GM18951 (cell line): ENCODE results near the gene PNMT.

Experiments used
- POLR2A ChIP-seq: IDR thresholded peaks from 4 replicates; pipeline ENCODE4 v1.6.1; 2011; ENCODE audit warnings: mild to moderate bottlenecking; ENCODE audit not compliant: insufficient read length, insufficient read depth; ENCODE audit errors: extremely low read depth
- in situ Hi-C: fragments of 300-500 bp; cut with MboI; formaldehyde crosslinking; loops from one replicate; pipeline ENCODE4 v1.12.0; 2022; ENCODE audit warnings: low sequenced_read_pairs, mixed read lengths, inconsistent platforms; ENCODE audit not compliant: unreplicated experiment

The PNMT gene

DNA sequence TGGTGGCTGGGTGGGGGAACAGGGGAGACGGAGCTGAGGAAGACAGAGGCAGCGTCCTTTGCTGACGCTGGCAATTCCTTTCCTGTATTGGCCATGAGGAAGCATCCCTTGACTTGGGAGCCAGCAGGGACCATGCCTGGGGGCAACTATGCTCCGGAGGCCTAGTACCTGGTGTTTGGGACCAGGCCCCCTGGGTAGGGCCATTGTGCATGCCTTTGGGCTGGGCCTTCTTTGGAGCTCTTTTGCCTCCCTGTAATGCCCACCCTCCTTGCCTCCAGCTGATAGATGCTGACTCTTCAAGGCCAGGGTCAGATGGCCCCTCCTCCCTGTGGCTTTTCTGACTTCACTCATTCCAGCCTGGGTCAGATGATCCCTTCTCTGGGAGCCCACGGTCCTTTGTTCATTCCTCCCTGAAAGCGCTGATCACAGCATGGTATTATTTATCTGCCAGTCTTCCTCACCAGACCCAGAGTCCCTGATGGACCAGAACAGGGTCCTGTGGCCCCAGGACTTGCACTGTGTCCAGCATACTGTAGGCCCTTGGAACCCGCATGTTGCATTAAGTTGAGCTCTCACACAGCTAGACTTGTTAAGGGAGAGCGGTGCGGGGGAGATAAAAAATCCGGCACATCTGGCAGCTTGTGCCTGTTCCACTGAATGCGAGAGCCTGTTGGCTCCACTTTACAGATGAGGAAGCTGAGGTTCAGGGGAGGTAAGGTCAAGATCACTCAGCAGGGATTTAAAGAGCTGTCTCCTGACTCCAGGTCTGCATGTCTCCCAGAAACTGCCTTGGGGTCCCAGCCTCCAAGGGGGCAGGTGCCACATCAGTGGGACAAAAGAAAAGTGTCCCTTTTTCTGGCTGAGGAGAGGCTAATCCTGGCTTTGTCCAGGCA, 28.4 kb upstream of the PNMT start:
- in situ Hi-C loops, result no loop called here
- TF ChIP-seq POLR2A, result no peak

DNA sequence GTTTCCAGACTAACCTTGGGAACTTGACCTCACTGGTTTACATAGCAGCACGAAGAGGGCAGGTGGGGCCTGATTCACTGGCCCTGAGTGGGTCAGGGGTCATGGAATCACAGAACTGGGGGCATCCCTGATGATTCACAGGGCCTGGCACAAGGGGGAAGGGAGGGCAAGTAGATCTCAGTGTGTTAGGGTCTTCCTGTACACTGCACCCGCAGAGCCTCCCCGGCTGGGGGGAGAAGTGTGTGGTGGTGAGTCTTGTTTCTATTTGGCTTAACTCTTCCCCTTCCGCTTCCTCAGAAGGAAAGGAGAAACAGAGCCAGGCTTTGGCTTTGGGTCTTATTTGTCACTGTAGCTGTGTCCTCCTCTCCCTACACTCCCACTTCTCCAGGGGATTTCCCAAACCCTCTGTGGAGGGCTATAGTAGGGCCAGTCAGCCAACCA, 27.6 kb upstream of the PNMT start:
- in situ Hi-C loops, result no loop called here
- TF ChIP-seq POLR2A, result no peak

DNA sequence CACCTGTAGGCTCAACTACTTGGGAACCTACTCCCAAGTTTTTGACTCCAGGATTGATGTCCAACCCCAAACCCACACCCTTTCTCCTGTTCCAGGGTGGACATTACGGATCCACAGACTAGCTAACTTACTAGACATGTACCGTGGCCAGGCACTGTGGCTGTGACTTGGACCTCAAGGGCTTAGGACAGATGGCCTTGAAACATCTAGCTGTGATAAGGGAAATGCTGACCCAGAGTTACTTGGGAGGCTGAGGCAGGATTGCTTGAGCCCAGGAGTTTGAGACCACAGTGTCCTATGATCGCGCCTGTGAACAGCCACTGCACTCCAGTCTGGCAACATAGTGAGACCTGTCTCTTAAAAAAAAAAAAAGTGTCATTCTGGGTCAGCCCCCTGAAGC, 27.2 kb upstream of the PNMT start:
- in situ Hi-C loops, result no loop called here
- TF ChIP-seq POLR2A, result no peak

DNA sequence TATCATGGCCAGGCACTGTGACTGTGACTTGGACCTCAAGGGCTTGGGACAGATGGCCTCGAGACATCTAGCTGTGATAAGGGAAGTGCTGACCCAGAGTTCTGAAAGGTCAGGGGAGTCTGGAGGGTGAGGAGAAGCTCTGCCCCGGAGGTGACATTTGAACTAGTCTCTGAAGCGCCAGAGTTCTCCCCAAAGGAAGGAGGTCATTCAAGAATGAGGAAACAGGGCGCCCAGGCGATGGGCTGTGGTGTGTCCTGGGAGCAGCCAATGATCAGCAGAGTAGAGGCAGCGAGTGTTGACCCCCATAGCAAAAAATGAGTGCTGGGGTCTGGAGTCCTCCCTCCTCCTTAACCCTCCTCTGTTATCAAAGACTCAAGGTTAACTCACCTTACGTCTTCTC, 26.4 kb upstream of the PNMT start:
- no peak for TF ChIP-seq POLR2A

DNA sequence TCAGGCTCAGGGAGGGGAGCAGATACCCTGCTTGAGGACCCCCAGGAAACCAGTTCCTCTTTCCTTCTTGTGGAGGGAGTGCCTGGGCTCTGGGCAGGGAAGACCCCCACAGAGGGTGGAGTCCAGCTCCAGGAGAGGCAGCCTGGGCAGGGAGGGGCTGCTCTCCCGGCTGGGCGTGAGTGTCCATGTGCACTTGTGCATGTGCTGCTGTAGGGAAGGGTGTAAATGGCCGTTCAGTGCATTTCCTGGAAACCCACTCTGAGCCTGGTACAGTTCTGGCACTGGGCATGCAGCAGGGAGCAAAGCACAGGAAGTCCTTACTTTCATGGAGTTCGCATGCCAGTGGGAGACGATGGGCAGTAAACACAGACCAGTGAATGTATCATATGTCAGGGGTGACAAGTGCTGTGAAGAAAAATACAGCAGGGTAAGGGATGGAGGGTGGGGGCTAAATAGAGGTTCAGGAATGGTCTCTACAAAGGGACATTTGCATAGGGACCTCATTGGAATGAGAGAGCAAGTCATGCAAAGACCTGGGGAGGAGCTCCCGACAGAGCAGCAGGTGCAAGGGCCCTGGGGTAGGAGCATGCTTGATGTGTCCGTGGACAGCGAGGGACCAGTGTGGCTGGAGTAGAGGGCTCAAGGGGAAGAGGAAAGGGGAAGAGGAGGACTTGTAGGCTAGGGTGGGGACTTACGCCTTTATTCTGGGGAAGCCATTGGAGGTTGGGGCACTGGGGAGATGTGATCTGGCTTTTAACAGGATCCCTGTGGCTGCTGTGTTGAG, 25.8 kb upstream of the PNMT start:
- TF ChIP-seq POLR2A, result no peak
- in situ Hi-C loops, result no loop called here

More for the DNA sequence above, 26.4 kb upstream of the PNMT start:
- in situ Hi-C loops, result no loop called here

DNA sequence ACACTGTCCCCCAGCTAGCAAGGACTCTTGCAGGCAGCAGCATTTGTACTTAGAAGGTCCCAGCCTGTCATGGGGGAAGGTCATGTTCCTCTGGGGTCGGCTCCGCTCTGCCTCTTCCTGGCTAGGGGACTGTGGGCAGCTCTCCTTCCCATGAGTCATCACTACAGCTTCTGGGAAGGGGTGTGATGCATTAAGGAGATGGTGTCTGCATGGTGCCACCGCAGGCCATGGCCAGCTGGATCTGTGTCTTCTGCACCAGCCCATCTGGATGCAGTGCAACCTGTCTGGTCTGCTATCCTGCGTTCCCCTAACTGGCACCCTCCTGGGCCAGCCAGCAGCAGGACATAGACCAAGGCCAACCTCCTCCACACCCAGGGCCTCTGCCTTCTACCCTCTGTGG, 25.0 kb upstream of the PNMT start:
- in situ Hi-C loops, result no loop called here
- TF ChIP-seq POLR2A, result no peak

DNA sequence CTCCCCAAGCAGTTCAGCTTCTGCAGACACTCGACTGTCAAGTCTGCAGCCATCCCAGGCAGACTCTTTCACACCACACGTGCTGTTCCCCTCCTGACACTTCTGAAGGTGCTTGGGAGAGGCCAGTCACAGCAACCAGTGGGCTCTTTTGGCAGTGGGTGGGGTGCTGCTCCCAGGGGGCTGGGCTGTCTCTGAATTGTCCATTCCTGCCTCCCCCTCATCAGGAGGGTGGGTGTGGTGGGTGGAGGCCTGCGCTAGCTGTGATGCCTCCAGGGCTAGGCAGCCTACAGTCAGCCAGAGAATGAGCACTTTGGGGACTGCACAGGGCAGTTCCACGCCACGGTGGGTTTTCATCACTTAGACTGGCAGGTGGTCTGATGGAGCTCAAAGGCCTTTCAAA, 21.0 kb upstream of the PNMT start:
- no peak for TF ChIP-seq POLR2A
- in situ Hi-C loops, result no loop called here

DNA sequence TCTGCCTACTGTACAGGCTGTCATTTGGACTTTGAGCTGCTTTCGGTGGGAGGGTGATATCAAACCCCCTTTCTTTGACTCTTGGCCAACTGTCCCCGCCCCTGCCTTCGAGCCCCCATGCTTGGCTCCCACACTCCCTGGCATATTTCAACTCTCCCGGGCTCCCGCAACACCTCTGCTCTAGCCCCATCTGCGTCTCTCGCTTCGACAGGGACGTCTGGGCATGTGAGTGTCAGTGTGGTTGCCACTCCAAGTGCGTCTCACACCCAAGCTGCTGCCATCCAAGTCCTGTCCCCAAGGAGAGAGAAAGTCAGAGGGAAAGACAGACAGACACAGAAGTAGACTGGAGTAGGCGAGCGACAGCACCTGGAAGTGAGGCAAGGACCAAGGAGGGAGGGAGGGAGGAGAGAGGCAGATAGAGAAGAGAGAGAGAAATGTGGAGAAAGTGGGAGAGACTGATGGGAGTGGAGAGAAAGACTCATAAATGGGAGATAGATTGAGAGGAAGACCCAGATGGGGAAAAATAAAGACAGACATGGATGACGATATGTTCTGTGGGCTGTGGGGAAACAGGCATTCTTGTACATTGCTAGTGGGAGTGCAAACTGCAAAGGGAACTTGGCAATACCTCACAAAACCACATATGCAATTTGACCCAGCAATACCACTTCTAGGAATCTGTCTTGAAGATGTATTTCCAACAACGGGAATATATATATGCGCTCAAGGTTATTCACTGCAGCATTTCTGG, 19.5 kb upstream of the PNMT start:
- TF ChIP-seq POLR2A, result no peak
- in situ Hi-C loops, result no loop called here

DNA sequence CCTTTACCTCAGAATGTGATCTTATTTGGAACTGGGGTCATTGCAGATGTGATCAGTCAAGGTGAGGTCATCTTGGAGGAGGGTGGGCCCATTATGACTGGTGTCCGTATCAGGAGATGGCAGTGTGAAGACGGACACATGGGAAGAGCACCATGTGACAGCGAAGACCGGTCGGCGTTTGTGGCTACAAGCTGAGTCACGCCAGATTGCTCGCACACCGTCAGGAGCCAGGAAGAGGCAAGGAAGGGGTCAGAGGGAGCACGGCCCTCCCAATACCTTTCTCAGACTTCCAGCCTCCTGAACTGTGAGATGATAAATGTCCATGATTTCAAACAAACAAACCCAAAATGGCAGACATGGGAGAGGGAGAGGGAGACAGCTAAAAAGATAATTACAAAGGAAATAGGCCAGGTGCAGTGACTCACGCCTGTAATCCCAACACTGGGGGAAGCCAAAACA, 18.1 kb upstream of the PNMT start:
- TF ChIP-seq POLR2A, result no peak

DNA sequence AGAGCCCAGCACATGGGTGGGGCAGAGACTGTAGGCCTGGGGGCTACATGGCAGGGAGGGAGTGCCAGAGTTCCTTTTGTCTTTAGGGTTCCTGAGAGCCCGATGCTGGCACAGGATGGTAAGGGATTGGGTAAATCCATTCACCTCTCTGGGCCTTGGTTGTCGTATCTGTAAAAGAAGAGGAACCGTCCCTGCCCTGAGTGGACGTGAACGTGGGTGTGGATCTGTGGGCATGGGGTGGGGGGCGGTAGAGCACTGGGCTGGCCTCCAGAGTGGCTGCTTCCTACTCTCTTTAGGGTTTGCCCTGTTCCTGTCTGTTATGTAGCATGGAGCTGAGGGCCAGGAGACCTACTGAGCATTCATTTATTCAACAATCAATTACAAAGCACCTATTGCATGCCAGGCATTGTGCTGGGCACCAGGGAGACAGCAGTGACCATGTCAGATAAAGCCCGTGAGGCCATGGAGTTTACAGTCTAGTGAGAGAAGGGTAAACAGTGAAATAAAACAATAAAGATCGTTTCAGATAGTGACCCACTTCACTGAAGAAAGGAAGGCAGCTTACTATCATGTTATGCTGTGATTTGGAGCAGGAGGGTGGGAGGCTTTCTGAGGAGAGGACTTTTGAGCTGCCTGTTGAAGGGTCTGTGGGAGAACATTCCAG, 16.2 kb upstream of the PNMT start:
- TF ChIP-seq POLR2A, result no peak
- in situ Hi-C loops, result no loop called here

More for the DNA sequence above, 18.1 kb upstream of the PNMT start:
- in situ Hi-C loops, result no loop called here

DNA sequence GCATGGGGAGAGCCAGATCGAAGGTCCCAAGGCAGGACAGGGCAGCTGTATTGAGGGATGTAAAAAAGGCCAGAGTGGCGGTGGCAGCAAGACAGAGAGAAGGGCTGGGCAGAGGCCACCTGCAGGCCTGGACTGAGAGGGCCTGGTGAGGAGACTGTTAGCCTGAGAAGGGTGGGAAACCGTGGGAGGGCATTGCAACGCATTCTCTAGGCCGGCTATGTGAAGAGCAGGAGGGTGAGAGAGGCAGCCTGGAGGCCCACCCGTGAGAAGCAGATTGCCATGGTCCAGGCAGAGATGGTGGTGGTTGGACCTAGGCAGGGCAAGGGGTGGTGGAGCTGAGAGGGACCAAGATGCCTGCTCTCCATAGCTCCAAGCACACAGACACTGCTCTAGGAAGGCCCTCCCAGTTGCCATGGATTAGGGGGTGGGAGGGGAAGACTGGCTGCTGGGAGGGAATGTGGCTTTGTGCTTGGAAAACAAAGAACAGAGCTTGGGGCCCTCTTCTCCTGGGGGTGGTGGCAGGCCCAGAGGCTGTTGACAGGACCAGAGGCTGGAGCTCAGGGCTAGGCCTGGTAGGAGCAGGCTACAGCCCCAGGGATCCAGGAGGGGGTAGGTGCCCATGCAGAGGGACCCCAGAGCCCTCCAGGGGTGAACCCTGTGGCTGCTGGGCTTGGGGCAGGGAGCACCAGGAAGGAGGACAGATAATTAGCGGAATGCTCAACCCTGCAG, 15.5 kb upstream of the PNMT start:
- in situ Hi-C loops, result no loop called here
- no peak for TF ChIP-seq POLR2A

DNA sequence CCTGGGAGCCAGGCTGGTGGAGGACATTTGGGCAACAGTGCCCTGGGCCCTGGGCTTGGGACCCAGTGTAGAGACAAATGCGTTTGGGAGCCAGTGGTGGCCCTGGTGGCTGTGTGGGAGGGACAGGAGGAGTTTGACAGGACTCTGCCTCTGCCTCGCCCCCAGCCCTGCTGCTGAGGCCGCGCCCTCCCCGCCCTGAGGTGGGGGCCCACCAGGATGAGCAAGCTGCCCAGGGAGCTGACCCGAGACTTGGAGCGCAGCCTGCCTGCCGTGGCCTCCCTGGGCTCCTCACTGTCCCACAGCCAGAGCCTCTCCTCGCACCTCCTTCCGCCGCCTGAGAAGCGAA, 15.0 kb upstream of the PNMT start:
- no peak for TF ChIP-seq POLR2A
- in situ Hi-C loops, result no loop called here

DNA sequence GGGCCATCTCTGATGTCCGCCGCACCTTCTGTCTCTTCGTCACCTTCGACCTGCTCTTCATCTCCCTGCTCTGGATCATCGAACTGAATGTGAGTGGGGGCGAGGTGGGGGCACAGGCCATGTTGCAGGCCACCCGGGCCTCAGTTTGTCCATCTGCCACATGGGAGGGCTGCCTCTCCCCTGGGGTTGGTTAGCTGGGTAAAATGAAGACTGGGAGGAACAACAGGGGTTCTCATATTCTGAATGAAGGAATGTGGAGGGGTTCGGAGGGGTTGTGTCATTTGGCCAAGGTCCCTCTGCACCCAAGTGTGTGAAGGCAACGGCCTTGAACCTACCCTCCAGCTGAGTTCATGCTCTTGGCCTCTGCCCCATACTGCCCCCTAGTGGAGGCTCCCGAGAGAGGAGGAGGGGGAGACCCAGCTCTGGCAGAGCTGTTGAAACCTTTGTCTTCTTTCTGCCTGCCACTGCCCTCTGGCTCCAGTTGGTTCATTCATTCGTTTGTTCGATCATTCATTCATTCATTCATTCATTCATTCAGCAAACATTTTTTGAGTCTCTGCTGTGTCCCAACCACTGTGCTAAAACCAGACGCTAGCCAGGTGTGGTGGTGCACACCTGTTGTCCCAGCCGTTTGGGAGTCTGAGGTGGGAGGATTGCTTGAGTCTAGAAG, 14.5 kb upstream of the PNMT start:
- in situ Hi-C loops, result no loop called here
- TF ChIP-seq POLR2A, result no peak
